ENCODE results near the gene PTS.

- TF ChIP-seq CTCF (IDR thresholded peaks at IDR 0.05 in 4 of 5, conservative IDR thresholded peaks at IDR 0.05 in 1 of 5) (no peak), POLR2A (IDR thresholded peaks at IDR 0.05) (no peak)
These were observed 39.6 kb downstream of the PTS start for GRCh38 chr11:112265659-112266409.
